IPS-NIHi11 (cell line): ENCODE data around the gene MOV10L1.

Source experiments
- DNase-seq: peaks from one replicate; pipeline ENCODE4 v3.0.0; 2012; ENCODE audit warnings: mixed read lengths, low spot score

MOV10L1 gene

GRCh38 chr22:50089682-50090411 is at the start of gene MOV10L1:
Gene MOV10L1, plus strand, starts transcription at chr22:50090006. Its CDS starts 83 bp downstream, at chr22:50090089.
- DNase-seq: peak; percentile 71

- no peak for DNase-seq
These were observed 49.1 kb upstream of the MOV10L1 start for GRCh38 chr22:50040717-50041116.

- DNase-seq: no peak
These were observed 48.3 kb upstream of the MOV10L1 start for GRCh38 chr22:50041361-50042065.

GRCh38 chr22:50044485-50045118 is 45.2 kb upstream of the MOV10L1 start:
- DNase-seq: no peak

GRCh38 chr22:50045211-50046018 is 44.4 kb upstream of the MOV10L1 start:
- no peak for DNase-seq

GRCh38 chr22:50046019-50046415 is 43.8 kb upstream of the MOV10L1 start:
- no peak for DNase-seq

GRCh38 chr22:50046481-50047245 is 43.1 kb upstream of the MOV10L1 start:
- no peak for DNase-seq

GRCh38 chr22:50047346-50047745 is 42.5 kb upstream of the MOV10L1 start:
- no peak for DNase-seq

GRCh38 chr22:50048061-50048765 is 41.6 kb upstream of the MOV10L1 start:
- no peak for DNase-seq

- DNase-seq: no peak
These were observed 41.0 kb upstream of the MOV10L1 start for GRCh38 chr22:50048836-50049235.

GRCh38 chr22:50049299-50050195 is 40.3 kb upstream of the MOV10L1 start:
- no peak for DNase-seq

GRCh38 chr22:50051930-50052329 is 37.9 kb upstream of the MOV10L1 start:
- DNase-seq: no peak

- DNase-seq: no peak
These were observed 35.9 kb upstream of the MOV10L1 start for GRCh38 chr22:50053861-50054260.

GRCh38 chr22:50056214-50056972 is 33.4 kb upstream of the MOV10L1 start:
- DNase-seq: peak; percentile 36

GRCh38 chr22:50057278-50058060 is 32.3 kb upstream of the MOV10L1 start:
- DNase-seq: no peak

- DNase-seq: peak; percentile 68
These were observed 31.5 kb upstream of the MOV10L1 start, which contains the start of gene TTLL8 for GRCh38 chr22:50058061-50058905. Gene TTLL8, minus strand, starts transcription at chr22:50058298.
